Caco-2 (cell line): ENCODE data around the gene CXADR. TPM values are rescaled to one million over a fixed set of nuclear protein-coding genes. Genes with fewer than 3 reads are reported as not detected.

ENCODE experiments used
- BruUV-seq: library from RNA; stranded (reverse); fragments of 400-500 nt; replicated peaks from 2 replicates; lab custom pipeline; 2021; lab: Mats Ljungman, UMichigan
- CTCF ChIA-PET: fragments of 300-600 bp; sonication (Branson Sonifier 250); formaldehyde crosslinking; loops from one replicate; lab custom pipeline; 2022; ENCODE audit warnings: antibody characterized with exemption; lab: Charles Lee
- POLR2A ChIA-PET: fragments of 300-600 bp; sonication (Branson Sonifier 250); formaldehyde crosslinking; loops from one replicate; lab custom pipeline; 2022; ENCODE audit warnings: antibody characterized with exemption; lab: Charles Lee
- DNase-seq, 2 experiments: peaks; one replicate each; pipeline versions ENCODE4 v3.0.0 to v3.0.0-alpha.2; 2020 to 2022
- H3K27me3 ChIP-seq: replicated peaks from 2 replicates; pipeline ENCODE4 v1.6.0; 2011; ENCODE audit warnings: low read length; ENCODE audit not compliant: control insufficient read depth, insufficient read depth
- H3K36me3 ChIP-seq: 2 replicates; pipeline ENCODE4 v1.5.1; 2011; ENCODE audit warnings: low read length; ENCODE audit not compliant: control insufficient read depth, insufficient read depth
- H3K4me1 ChIP-seq: fragments of 250-450 bp; sonication (Bioruptor Pico); 2 replicates; pipeline ENCODE4 v1.5.1; 2020; ENCODE audit warnings: mild to moderate bottlenecking
- H3K4me3 ChIP-seq: 2 replicates; pipeline ENCODE4 v1.5.1; 2011; ENCODE audit warnings: low read depth, mild to moderate bottlenecking, control low read depth, low read length
- H3K9me3 ChIP-seq: fragments of 250-450 bp; sonication (Bioruptor Pico); 2 replicates; pipeline ENCODE4 v1.5.1; 2020; ENCODE audit warnings: mild to moderate bottlenecking, moderate library complexity
- H3K27ac Mint-ChIP-seq: one replicate; pipeline ENCODE4 v1.8.0; 2022; ENCODE audit warnings: mixed read lengths; ENCODE audit not compliant: unreplicated experiment
- H3K27me3 Mint-ChIP-seq: one replicate; pipeline ENCODE4 v1.8.0; 2022; ENCODE audit warnings: mixed read lengths; ENCODE audit not compliant: insufficient read depth, unreplicated experiment
- H3K36me3 Mint-ChIP-seq: one replicate; pipeline ENCODE4 v1.8.0; 2022; ENCODE audit warnings: mild to moderate bottlenecking, mixed read lengths; ENCODE audit not compliant: insufficient read depth, unreplicated experiment
- H3K4me1 Mint-ChIP-seq: one replicate; pipeline ENCODE4 v1.8.0; 2022; ENCODE audit warnings: low read depth, mixed read lengths; ENCODE audit not compliant: unreplicated experiment
- H3K4me3 Mint-ChIP-seq: one replicate; pipeline ENCODE4 v1.8.0; 2022; ENCODE audit warnings: mild to moderate bottlenecking, moderate library complexity, mixed read lengths; ENCODE audit not compliant: unreplicated experiment
- H3K9me3 Mint-ChIP-seq: one replicate; pipeline ENCODE4 v1.8.0; 2022; ENCODE audit warnings: mixed read lengths; ENCODE audit not compliant: unreplicated experiment
- CTCF ChIP-seq, 2 experiments: fragments of 200-600 bp in 1 of 2; IDR thresholded peaks; 1 replicate in 1 of 2; 2 replicates in 1 of 2; pipeline versions ENCODE4 v1.5.1 to v1.8.0; 2011 to 2022; ENCODE audit warnings: antibody characterized with exemption in 1 of 2, control low read depth in 1 of 2, inconsistent platforms in 1 of 2, low read depth in 1 of 2, low read length in 1 of 2, mild to moderate bottlenecking in 1 of 2, moderate library complexity in 1 of 2; ENCODE audit not compliant: insufficient read depth in 1 of 2, severe bottlenecking in 1 of 2, unreplicated experiment in 1 of 2
- intact Hi-C: fragments of 100-400 bp; cut with micrococcal nuclease; formaldehyde crosslinking; loops from one replicate; pipeline ENCODE4 v1.10.0; 2022; ENCODE audit not compliant: unreplicated experiment
- total RNA-seq: library from RNA; stranded (reverse); gene quantifications from 2 replicates; pipeline ENCODE4 v1.2.3, GENCODE V29; 2022

Gene CXADR
- total RNA-seq, 1 experiment from 2014 or later: 102 TPM

DNA sequence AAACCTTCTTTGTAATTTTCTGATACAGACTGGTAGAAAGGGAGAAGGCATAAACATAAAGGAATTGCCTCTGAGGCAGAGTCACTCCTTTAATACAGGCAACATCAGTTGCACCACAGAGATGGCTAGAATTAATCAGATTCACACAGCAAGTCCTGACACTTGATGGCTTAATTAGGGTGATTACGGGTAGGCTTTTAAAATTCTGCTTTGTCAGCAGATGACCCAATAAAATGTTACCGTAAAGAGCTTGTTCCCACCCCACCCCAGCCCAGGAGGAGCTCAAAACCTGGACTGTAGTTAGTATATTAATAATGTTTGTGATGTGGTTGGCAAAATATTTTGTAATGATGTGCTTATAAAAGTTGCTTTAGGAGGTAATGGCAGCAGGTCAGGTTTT, 109.2 kb downstream of the CXADR start:
- ChIA-PET CTCF (no interaction called here), POLR2A (no interaction called here)
- Mint-ChIP-seq H3K4me3 (no peak overlapping the region), H3K27me3 (peaks cover 12% of the 10 kb centered on the region), H3K9me3 (no peaks in the 10 kb centered on the region), H3K4me1 (peaks cover 11% of the 10 kb centered on the region), H3K36me3 (no peaks in the 10 kb centered on the region), H3K27ac (no peak overlapping the region)
- no peak for TF ChIP-seq CTCF (IDR thresholded peaks at IDR 0.05; ENCODE audit: insufficient read depth in 1 of 2, low read depth in 1 of 2, low read length in 1 of 2, severe bottlenecking in 1 of 2, unreplicated experiment in 1 of 2)
- Histone ChIP-seq H3K27me3 (no peaks in the 10 kb centered on the region), H3K4me3 (no peak overlapping the region), H3K9me3 (no peaks in the 10 kb centered on the region), H3K4me1 (no peaks in the 10 kb centered on the region), H3K36me3 (no peaks in the 10 kb centered on the region)
- BruUV-seq: no TSS peak
- intact Hi-C loops: no loop called here
- no peak for DNase-seq

DNA sequence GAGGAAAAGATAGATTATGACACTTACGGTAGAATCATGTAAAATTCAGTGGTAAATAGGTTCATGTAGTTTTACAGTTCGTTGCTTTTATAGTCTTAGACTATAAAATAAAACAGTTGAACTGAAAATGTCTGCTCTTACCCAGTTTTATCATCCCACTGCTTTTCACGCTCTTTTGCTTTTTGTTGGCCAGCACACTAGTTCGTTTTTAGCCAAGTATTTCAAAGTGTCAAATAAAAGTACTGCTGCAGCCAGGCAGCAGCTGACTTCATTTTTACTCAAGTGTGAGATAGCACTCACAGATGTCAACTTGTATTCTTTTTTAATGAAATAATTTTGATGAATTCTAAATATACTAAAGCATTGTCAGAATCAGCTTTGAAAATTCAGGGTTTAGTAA, 118.4 kb downstream of the CXADR start:
- Mint-ChIP-seq H3K4me3 (no peak overlapping the region), H3K27ac (no peak overlapping the region), H3K4me1 (no peaks in the 10 kb centered on the region), H3K9me3 (no peaks in the 10 kb centered on the region), H3K36me3 (no peaks in the 10 kb centered on the region), H3K27me3 (no peaks in the 10 kb centered on the region)
- ChIA-PET POLR2A (interaction anchor here (0.6 kb wide), 1 partner anchor 54 kb away, joined by 3 read pairs; no protein-coding TSS in a partner anchor), CTCF (no interaction called here)
- Histone ChIP-seq H3K4me1 (no peaks in the 10 kb centered on the region), H3K36me3 (no peaks in the 10 kb centered on the region), H3K9me3 (no peaks in the 10 kb centered on the region), H3K27me3 (no peaks in the 10 kb centered on the region), H3K4me3 (no peak overlapping the region)
- no TSS peak for BruUV-seq
- no peak for TF ChIP-seq CTCF (IDR thresholded peaks at IDR 0.05; ENCODE audit: insufficient read depth in 1 of 2, low read depth in 1 of 2, low read length in 1 of 2, severe bottlenecking in 1 of 2, unreplicated experiment in 1 of 2)
- no peak for DNase-seq
- intact Hi-C loops: no loop called here

- no peak for TF ChIP-seq CTCF (IDR thresholded peaks at IDR 0.05; ENCODE audit: insufficient read depth in 1 of 2, low read depth in 1 of 2, low read length in 1 of 2, severe bottlenecking in 1 of 2, unreplicated experiment in 1 of 2)
- Histone ChIP-seq H3K36me3 (no peaks in the 10 kb centered on the region), H3K9me3 (no peaks in the 10 kb centered on the region), H3K27me3 (no peaks in the 10 kb centered on the region), H3K4me3 (no peak overlapping the region), H3K4me1 (no peaks in the 10 kb centered on the region)
- intact Hi-C loops: no loop called here
- DNase-seq: no peak
- Mint-ChIP-seq H3K4me1 (no peaks in the 10 kb centered on the region), H3K27ac (no peak overlapping the region), H3K4me3 (no peak overlapping the region), H3K36me3 (no peaks in the 10 kb centered on the region), H3K9me3 (no peaks in the 10 kb centered on the region), H3K27me3 (no peaks in the 10 kb centered on the region)
- no TSS peak for BruUV-seq
- ChIA-PET CTCF (no interaction called here), POLR2A (no interaction called here)
These were observed 123.9 kb downstream of the CXADR start for GRCh38 chr21:17636711-17637110.
